Measurements from ENCODE around the gene UMODL1.

Gene UMODL1

GRCh38 chr21:42094811-42095210 is 23.7 kb downstream of the UMODL1 start:
- no peak for DNase-seq (ENCODE audit: low spot score)
- in situ Hi-C loops (cut with MboI; ENCODE audit: low sequenced_read_pairs, unreplicated experiment) = no loop called here
- TF ChIP-seq CTCF (IDR thresholded peaks at IDR 0.05; ENCODE audit: borderline replicate concordance, control extremely low read depth, extremely low read depth, insufficient read depth, missing control alignments) = no peak

- TF ChIP-seq CTCF (IDR thresholded peaks at IDR 0.05; ENCODE audit: borderline replicate concordance, control extremely low read depth, extremely low read depth, insufficient read depth, missing control alignments) = no peak
- in situ Hi-C loops (cut with MboI; ENCODE audit: low sequenced_read_pairs, unreplicated experiment) = no loop called here
- no peak for DNase-seq (ENCODE audit: low spot score)
Observed at GRCh38 chr21:42095581-42095980, 24.5 kb downstream of the UMODL1 start.

GRCh38 chr21:42096566-42096965 is 25.4 kb downstream of the UMODL1 start:
- in situ Hi-C loops (cut with MboI; ENCODE audit: low sequenced_read_pairs, unreplicated experiment) = no loop called here
- no peak for TF ChIP-seq CTCF (IDR thresholded peaks at IDR 0.05; ENCODE audit: borderline replicate concordance, control extremely low read depth, extremely low read depth, insufficient read depth, missing control alignments)
- no peak for DNase-seq (ENCODE audit: low spot score)

GRCh38 chr21:42097274-42097673 is 26.2 kb downstream of the UMODL1 start:
- no peak for TF ChIP-seq CTCF (IDR thresholded peaks at IDR 0.05; ENCODE audit: borderline replicate concordance, control extremely low read depth, extremely low read depth, insufficient read depth, missing control alignments)
- DNase-seq (ENCODE audit: low spot score) = no peak
- in situ Hi-C loops (cut with MboI; ENCODE audit: low sequenced_read_pairs, unreplicated experiment) = no loop called here

GRCh38 chr21:42097860-42098454 is 26.8 kb downstream of the UMODL1 start:
- no peak for TF ChIP-seq CTCF (IDR thresholded peaks at IDR 0.05; ENCODE audit: borderline replicate concordance, control extremely low read depth, extremely low read depth, insufficient read depth, missing control alignments)
- in situ Hi-C loops (cut with MboI; ENCODE audit: low sequenced_read_pairs, unreplicated experiment) = no loop called here
- no peak for DNase-seq (ENCODE audit: low spot score)

- DNase-seq (ENCODE audit: low spot score) = no peak
- in situ Hi-C loops (cut with MboI; ENCODE audit: low sequenced_read_pairs, unreplicated experiment) = no loop called here
- no peak for TF ChIP-seq CTCF (IDR thresholded peaks at IDR 0.05; ENCODE audit: borderline replicate concordance, control extremely low read depth, extremely low read depth, insufficient read depth, missing control alignments)
Observed at GRCh38 chr21:42098957-42099505, 27.9 kb downstream of the UMODL1 start.

Measured in GM13976 (cell line).